B cell (primary cell): ENCODE data around the gene CCDC187.

Source experiments
- EZH2 ChIP-seq: IDR thresholded peaks from 2 replicates; pipeline ENCODE4 v1.6.1; 2012; ENCODE audit warnings: borderline replicate concordance, low read depth, mild to moderate bottlenecking, moderate library complexity, low read length; ENCODE audit not compliant: insufficient read depth, poor library complexity, severe bottlenecking
- TF ChIP-seq, protein P1 (sequence below): fragments of 200-600 bp; IDR thresholded peaks from one replicate; pipeline ENCODE4 v1.8.0; 2022; ENCODE audit warnings: antibody characterized with exemption, mild to moderate bottlenecking

DNA sequence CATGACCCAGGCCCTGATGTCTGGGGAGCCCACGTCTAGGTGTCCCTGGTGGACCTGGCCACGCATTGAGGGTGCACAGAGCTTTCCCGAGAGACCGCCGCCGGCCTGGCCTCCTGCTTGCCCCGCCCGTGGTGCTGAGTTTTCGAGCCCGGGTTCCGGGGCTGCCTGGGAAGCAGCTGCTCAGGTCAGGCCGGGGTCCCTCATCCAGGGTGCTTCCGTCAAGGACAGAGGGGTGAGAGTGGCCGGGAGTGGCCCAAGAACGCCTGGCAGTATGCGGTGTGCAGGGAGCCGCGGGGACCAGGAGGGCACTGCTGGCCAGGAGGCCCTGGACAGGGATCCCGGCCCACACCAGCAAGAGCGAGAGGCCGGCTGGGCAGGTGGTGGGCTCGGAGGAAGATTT lies 19.6 kb downstream of the CCDC187 start:
- TF ChIP-seq, protein P1, sequence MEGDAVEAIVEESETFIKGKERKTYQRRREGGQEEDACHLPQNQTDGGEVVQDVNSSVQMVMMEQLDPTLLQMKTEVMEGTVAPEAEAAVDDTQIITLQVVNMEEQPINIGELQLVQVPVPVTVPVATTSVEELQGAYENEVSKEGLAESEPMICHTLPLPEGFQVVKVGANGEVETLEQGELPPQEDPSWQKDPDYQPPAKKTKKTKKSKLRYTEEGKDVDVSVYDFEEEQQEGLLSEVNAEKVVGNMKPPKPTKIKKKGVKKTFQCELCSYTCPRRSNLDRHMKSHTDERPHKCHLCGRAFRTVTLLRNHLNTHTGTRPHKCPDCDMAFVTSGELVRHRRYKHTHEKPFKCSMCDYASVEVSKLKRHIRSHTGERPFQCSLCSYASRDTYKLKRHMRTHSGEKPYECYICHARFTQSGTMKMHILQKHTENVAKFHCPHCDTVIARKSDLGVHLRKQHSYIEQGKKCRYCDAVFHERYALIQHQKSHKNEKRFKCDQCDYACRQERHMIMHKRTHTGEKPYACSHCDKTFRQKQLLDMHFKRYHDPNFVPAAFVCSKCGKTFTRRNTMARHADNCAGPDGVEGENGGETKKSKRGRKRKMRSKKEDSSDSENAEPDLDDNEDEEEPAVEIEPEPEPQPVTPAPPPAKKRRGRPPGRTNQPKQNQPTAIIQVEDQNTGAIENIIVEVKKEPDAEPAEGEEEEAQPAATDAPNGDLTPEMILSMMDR, result no peak
- no peak for TF ChIP-seq EZH2
